Measurements from ENCODE around the gene TRAF6. TPM values are rescaled to one million over a fixed set of nuclear protein-coding genes. Genes with fewer than 3 reads are reported as not detected.

Gene TRAF6
- total and polyA plus RNA-seq, 10 of the 15 experiments (the other 5 are each of a cell fraction or from before 2014, with no cell fraction given): 1.4 to 10.9 (median 7.0) TPM

GRCh38 chr11:36478700-36479329, 31.3 kb downstream of the TRAF6 start:
- ChIA-PET POLR2A (interaction anchor here (0.6 to 1.5 kb wide), 2 partner anchors 172 to 657 kb away, joined by 3 to 8 read pairs; no protein-coding TSS in a partner anchor), RAD21 (ENCODE audit: unreplicated experiment) (interaction anchor here (0.6 to 6.0 kb wide), 22 partner anchors 9 to 282 kb away, joined by 3 to 106 read pairs (median 4); partner anchors contain the start of genes COMMD9 and PRR5L), CTCF (interaction anchor here (0.6 to 6.4 kb wide), 36 partner anchors 11 to 863 kb away, joined by 3 to 286 read pairs (median 4); partner anchors contain the start of genes COMMD9 and PRR5L), SMC1A (ENCODE audit: uncharacterized antibody, unreplicated experiment) (interaction anchor here (0.6 to 6.4 kb wide), 31 partner anchors 9 to 283 kb away, joined by 3 to 181 read pairs (median 5); partner anchors contain the start of genes COMMD9 and PRR5L)
- Histone ChIP-seq H3K4me1 (ENCODE audit: control insufficient read depth, insufficient read depth, low read length) (no peaks in the 10 kb centered on the region), H3K4me2 (ENCODE audit: control insufficient read depth, insufficient read depth) (no peak overlapping the region), H3K27ac (ENCODE audit: control insufficient read depth, insufficient read depth) (no peak overlapping the region), H3K4me3 (no peak overlapping the region), H3K36me3 (ENCODE audit: control insufficient read depth in 2 of 2, insufficient read depth in 2 of 2, low read length in 1 of 2) (peaks cover 0 to 2% of the 10 kb centered on the region in 2 experiments; a peak in 2 of 4 replicates), H3K9me3 (replicated peaks; ENCODE audit: control insufficient read depth, insufficient read depth, low read length) (no peaks in the 10 kb centered on the region; the same call in 2 of the 3 replicates), H3K9ac (ENCODE audit: control insufficient read depth, insufficient read depth, low read length) (no peak overlapping the region), H2AFZ (ENCODE audit: control insufficient read depth, low read depth, low read length) (no peak overlapping the region), H4K20me1 (ENCODE audit: control insufficient read depth, insufficient read depth) (no peaks in the 10 kb centered on the region), H3K79me2 (ENCODE audit: control insufficient read depth, insufficient read depth, low read length) (no peaks in the 10 kb centered on the region), H3K27me3 (replicated peaks in 1 of 2; ENCODE audit: control insufficient read depth in 2 of 2, insufficient read depth in 2 of 2, low read length in 1 of 2) (no peaks in the 10 kb centered on the region)
- WGBS (ENCODE audit: insufficient coverage, insufficient replicate concordance, low lambda C conversion rate, missing lambda C conversion rate): 22% methylated on average over 2 of the region's 2 CpGs
- in situ Hi-C loops (cut with MboI): loop anchor here (10.0 kb wide), 1 partner anchor 174 kb away; no protein-coding TSS in a partner anchor
- FAIRE-seq (no peak), ATAC-seq (peak; percentile 79), DNase-seq (ENCODE audit: low read depth, low spot score) (no peak)
- intact Hi-C loops (cut with micrococcal nuclease; ENCODE audit: unreplicated experiment): loop anchor here (1.0 to 10.0 kb wide), 3 partner anchors 56 to 187 kb away; no protein-coding TSS in a partner anchor
- BruUV-seq (replicated peaks): no TSS peak
- peak; percentile 86 for TF ChIP-seq SMC3 (IDR thresholded peaks at IDR 0.05; ENCODE audit: borderline replicate concordance, low read length)
- peak; percentile 89 for TF ChIP-seq RAD21 (IDR thresholded peaks at IDR 0.05; ENCODE audit: insufficient read depth, low read depth, low read length)
- TF ChIP-seq ZBED1 (IDR thresholded peaks at IDR 0.05; ENCODE audit: borderline replicate concordance): no peak
- no peak for TF ChIP-seq NFIC (IDR thresholded peaks at IDR 0.05; ENCODE audit: low read depth, low read length)
- peak; percentile 34 to 75 (median 52); a peak in 5 of 6 replicates for TF ChIP-seq CTCF (IDR thresholded peaks at IDR 0.05 in 2 of 3, conservative IDR thresholded peaks at IDR 0.05 in 1 of 3; ENCODE audit: control insufficient read depth in 2 of 3, extremely low read depth in 1 of 3, insufficient read depth in 1 of 3, low read depth in 3 of 3, low read length in 3 of 3)
- 0 out of 2 replicates have a peak, but pooled peaks have one; percentile 18 for TF ChIP-seq YY1 (IDR thresholded peaks at IDR 0.05; ENCODE audit: low read depth, low read length)
- no peak for TF ChIP-seq RCOR1 (conservative IDR thresholded peaks at IDR 0.05; ENCODE audit: low read depth, low read length)
- TF ChIP-seq MTA3 (IDR thresholded peaks at IDR 0.05; ENCODE audit: borderline replicate concordance, low read length): no peak
- no peak for TF ChIP-seq CREM (IDR thresholded peaks at IDR 0.05; ENCODE audit: low read depth)
- no peak for TF ChIP-seq CUX1 (IDR thresholded peaks at IDR 0.05; ENCODE audit: insufficient replicate concordance, low read depth, low read length)
- no peak for TF ChIP-seq RB1 (IDR thresholded peaks at IDR 0.05; ENCODE audit: borderline replicate concordance)
- TF ChIP-seq SREBF2 (IDR thresholded peaks at IDR 0.05; ENCODE audit: low read length): no peak
- TF ChIP-seq ZNF384 (IDR thresholded peaks at IDR 0.05; ENCODE audit: borderline replicate concordance, low read depth, low read length): peak; percentile 50; the same call in 1 of the 2 replicates
- no peak for TF ChIP-seq HDAC6 (IDR thresholded peaks at IDR 0.05; ENCODE audit: unreplicated experiment)
- no peak for TF ChIP-seq HCFC1 (IDR thresholded peaks at IDR 0.05; ENCODE audit: low read length)
- TF ChIP-seq KDM1A (IDR thresholded peaks at IDR 0.05; ENCODE audit: borderline replicate concordance): no peak
- TF ChIP-seq MXI1 (IDR thresholded peaks at IDR 0.05; ENCODE audit: low read depth, low read length): no peak
